Measurements from ENCODE around the gene MAPKBP1.

DNA sequence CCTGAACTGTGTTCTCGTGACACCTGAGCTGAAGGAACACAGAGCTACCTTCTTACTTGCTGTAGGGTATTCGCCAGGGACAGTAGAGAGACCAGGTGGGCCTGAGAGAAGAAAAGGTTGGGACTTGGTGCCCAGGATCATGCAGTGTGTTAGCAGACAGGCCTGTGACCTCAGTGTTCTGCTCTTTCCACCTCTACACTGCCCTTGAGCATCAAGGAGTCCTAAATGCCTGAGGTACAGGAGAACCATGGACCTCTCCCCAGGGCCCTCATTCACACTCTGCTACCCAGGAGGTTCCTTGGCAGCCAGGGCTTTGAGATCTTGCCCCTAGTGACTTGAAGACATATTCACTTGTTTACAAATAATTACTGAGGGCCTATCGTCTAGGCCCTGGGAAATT, 31.4 kb downstream of the MAPKBP1 start:
- TF ChIP-seq, protein P1, sequence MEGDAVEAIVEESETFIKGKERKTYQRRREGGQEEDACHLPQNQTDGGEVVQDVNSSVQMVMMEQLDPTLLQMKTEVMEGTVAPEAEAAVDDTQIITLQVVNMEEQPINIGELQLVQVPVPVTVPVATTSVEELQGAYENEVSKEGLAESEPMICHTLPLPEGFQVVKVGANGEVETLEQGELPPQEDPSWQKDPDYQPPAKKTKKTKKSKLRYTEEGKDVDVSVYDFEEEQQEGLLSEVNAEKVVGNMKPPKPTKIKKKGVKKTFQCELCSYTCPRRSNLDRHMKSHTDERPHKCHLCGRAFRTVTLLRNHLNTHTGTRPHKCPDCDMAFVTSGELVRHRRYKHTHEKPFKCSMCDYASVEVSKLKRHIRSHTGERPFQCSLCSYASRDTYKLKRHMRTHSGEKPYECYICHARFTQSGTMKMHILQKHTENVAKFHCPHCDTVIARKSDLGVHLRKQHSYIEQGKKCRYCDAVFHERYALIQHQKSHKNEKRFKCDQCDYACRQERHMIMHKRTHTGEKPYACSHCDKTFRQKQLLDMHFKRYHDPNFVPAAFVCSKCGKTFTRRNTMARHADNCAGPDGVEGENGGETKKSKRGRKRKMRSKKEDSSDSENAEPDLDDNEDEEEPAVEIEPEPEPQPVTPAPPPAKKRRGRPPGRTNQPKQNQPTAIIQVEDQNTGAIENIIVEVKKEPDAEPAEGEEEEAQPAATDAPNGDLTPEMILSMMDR (IDR thresholded peaks at IDR 0.05): no peak
- TF ChIP-seq POLR2A (IDR thresholded peaks at IDR 0.05): no peak
